Fibroblast of lung (primary cell): ENCODE data around the gene TBC1D19.

Experiments used
- EZH2 ChIP-seq: IDR thresholded peaks from 2 replicates; pipeline ENCODE4 v1.5.1; 2012; ENCODE audit warnings: low read length, control low read depth, mild to moderate bottlenecking; ENCODE audit errors: missing control alignments
- TF ChIP-seq, protein P1 (sequence below), 2 donors: IDR thresholded peaks in 1 of 2; conservative IDR thresholded peaks in 1 of 2; 1 replicate in 1 of 2; 2 replicates in 1 of 2; pipeline ENCODE4 v1.5.1; 2011 to 2012; ENCODE audit warnings: low read length in 2 of 2, control low read depth in 1 of 2, inconsistent platforms in 1 of 2, low read depth in 1 of 2, mild to moderate bottlenecking in 1 of 2

DNA sequence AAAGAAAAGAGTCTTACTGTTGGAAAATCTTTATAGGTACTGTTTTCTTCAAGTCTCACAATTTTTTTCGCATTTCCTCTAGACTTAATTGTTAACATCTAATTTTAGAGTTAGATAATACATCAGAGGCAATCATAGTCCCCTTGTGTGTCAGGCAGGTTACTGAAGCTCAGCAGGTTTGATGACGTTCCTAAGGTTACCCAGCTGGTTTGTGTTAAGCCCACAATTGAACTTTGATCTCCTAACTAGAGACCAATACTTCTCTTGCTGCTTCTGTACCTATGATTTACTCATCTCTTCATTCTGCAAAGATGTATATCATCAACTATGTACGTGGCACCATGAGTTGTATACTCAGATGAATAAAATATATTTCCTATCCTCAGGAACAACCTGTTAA is 145.1 kb downstream of the TBC1D19 start:
- TF ChIP-seq, protein P1, sequence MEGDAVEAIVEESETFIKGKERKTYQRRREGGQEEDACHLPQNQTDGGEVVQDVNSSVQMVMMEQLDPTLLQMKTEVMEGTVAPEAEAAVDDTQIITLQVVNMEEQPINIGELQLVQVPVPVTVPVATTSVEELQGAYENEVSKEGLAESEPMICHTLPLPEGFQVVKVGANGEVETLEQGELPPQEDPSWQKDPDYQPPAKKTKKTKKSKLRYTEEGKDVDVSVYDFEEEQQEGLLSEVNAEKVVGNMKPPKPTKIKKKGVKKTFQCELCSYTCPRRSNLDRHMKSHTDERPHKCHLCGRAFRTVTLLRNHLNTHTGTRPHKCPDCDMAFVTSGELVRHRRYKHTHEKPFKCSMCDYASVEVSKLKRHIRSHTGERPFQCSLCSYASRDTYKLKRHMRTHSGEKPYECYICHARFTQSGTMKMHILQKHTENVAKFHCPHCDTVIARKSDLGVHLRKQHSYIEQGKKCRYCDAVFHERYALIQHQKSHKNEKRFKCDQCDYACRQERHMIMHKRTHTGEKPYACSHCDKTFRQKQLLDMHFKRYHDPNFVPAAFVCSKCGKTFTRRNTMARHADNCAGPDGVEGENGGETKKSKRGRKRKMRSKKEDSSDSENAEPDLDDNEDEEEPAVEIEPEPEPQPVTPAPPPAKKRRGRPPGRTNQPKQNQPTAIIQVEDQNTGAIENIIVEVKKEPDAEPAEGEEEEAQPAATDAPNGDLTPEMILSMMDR (conservative IDR thresholded peaks at IDR 0.05 in 1 of 2, IDR thresholded peaks at IDR 0.05 in 1 of 2; ENCODE audit: low read depth in 1 of 2, low read length in 2 of 2): no peak
- TF ChIP-seq EZH2: no peak
